WTC11 (cell line): ENCODE data around the gene IFIT1.

Experiments used
- AFF4 ChIP-seq: sonication (generic); formaldehyde crosslinking; IDR thresholded peaks from 2 replicates; pipeline ENCODE4 v1.8.1; 2023; ENCODE audit warnings: mild to moderate bottlenecking, missing genetic modification reagents, borderline replicate concordance
- CREB1 ChIP-seq: sonication (generic); formaldehyde crosslinking; IDR thresholded peaks from 2 replicates; pipeline ENCODE4 v1.8.0; 2023; ENCODE audit warnings: mild to moderate bottlenecking, missing genetic modification reagents
- CTCF ChIP-seq: fragments of 200-600 bp; IDR thresholded peaks from 2 replicates; pipeline ENCODE4 v1.8.0; 2022; ENCODE audit warnings: antibody characterized with exemption
- E2F4 ChIP-seq: sonication (generic); formaldehyde crosslinking; IDR thresholded peaks from 2 replicates; pipeline ENCODE4 v1.8.1; 2022; ENCODE audit warnings: low read depth, mild to moderate bottlenecking, moderate library complexity, missing genetic modification reagents, borderline replicate concordance

GRCh38 chr10:89395141-89395540, 2.7 kb downstream of the IFIT1 start:
- TF ChIP-seq CTCF = no peak
- no peak for TF ChIP-seq CREB1
- no peak for TF ChIP-seq AFF4 (CRISPR knock-in tag)
- TF ChIP-seq E2F4 (CRISPR knock-in tag) = no peak
